LNCAP (cell line): ENCODE results near the gene CDYL2.

Experiments used
- CTCF ChIP-seq: fragments of 450-650 bp; IDR thresholded peaks from 2 replicates; pipeline ENCODE4 v1.5.1; 2017; ENCODE audit warnings: mild to moderate bottlenecking

Gene CDYL2

DNA sequence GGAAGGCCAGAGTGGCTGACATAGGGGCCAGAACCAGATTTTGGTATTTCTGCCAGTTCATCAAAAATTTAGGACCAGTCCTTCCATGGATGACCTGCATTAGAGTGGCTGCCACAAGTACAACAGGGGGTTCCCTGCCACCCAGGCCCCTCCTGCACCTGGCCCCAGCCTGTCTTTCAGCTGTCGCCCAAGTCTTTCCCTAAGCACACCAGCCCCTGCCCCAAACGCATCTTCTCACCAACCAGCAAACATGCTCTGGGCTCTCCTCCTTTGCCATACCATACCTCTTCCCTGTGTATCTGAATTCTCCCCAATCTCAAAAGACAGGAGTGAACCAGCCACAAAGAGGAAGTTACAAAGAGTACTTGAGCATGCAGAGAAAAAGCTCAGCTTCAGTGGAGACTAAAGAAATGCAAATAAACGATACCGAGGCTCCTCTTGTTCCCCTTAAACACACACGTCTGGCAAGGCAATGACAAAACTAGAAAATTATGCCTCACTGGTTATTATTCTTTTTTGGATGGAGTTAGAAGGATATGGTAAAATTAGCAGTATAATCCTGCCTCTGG is 133.0 kb downstream of the CDYL2 start:
- TF ChIP-seq CTCF: no peak

GRCh38 chr16:80670170-80670865 is 134.1 kb downstream of the CDYL2 start:
- TF ChIP-seq CTCF: no peak

DNA sequence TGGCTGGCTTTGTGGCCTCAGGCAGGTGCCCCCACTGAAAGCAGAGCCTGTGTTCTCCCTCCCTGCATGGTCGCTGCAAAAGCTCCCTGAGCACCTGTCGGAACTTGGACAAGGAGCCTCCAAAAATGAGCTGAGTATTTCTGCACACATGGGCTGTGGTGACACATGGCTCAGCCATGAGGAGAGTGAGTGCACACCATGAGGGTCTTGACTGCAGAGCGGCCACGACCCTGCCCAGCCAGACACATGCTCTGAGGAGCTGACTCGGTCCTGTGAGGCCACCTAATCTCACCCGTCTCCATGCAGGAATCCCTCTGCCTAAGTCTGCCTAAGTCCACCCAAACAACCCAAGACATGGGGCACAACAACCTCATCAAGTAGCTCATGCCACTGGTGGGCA is 134.7 kb downstream of the CDYL2 start:
- no peak for TF ChIP-seq CTCF

DNA sequence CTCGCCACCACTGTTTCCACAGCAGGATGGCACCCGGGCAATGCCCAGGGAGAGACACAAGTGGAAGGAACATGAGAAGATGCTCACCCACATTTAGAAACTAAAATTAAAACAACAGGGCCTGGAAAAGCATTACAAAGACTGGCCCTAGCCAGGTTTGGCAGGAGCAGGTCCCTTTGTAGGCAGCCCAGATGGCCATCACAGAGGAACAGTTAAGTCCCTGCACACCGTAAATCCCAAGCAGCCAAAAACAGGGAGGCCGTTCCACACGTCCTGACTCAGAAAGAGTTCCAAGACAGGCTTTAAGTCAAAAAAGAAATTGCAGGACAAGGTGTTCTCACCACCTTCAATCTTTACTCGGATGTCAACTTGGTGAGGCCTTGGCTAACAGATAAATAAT is 136.5 kb downstream of the CDYL2 start:
- no peak for TF ChIP-seq CTCF

DNA sequence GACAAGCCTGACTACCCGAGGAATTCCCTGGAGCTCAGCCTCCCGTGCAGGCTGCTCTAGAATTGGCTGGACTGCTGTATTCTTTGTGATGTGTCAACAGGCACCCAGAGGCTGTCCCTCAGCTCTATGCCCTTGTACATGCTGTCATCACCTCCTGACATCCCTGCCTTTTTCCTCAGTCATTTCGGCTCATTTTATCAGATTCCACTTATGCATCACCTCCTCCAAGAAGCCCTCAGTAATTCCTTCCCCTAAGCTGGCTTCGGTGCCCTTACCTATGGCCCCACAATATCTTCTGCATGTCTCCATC is 137.2 kb downstream of the CDYL2 start:
- TF ChIP-seq CTCF: no peak

GRCh38 chr16:80666378-80667250 is 137.8 kb downstream of the CDYL2 start:
- TF ChIP-seq CTCF: no peak

DNA sequence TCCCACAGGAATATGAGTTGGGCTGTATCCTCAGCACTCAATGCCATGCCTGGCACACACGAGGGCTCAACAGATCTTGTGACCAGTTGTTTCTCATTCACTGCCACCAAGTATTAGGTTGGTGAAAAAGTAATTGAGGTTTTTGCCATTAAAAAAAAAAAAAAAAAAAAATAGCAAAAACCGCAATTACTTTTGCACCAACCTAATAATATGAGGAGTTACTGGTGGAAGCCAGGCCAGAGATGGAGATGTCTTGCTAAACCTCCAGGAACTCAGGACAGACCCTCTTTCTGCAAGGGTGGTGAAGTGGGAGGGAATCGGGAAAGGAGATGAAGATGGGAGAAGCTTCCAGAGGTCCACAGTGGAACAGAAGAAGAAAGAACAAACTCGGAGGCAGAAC is 139.0 kb downstream of the CDYL2 start:
- no peak for TF ChIP-seq CTCF
